ENCODE results near the gene SAMMSON.

SAMMSON gene

GRCh38 chr3:69999140-70000027, at the start of gene SAMMSON:
Gene SAMMSON, plus strand, starts transcription at chr3:69999733.
- TF ChIP-seq CTCF (IDR thresholded peaks at IDR 0.05; ENCODE audit: borderline replicate concordance, insufficient read depth, low read depth, low read length) = no peak
- no peak within 1 kb of the TSS for H3K4me3 ChIP-seq (ENCODE audit: low read depth, low read length)

GRCh38 chr3:69951616-69952015, 47.9 kb upstream of the SAMMSON start:
- TF ChIP-seq CTCF (IDR thresholded peaks at IDR 0.05; ENCODE audit: borderline replicate concordance, insufficient read depth, low read depth, low read length) = no peak
- H3K4me3 ChIP-seq (ENCODE audit: low read depth, low read length) = no peak overlapping the region

- no peak for TF ChIP-seq CTCF (IDR thresholded peaks at IDR 0.05; ENCODE audit: borderline replicate concordance, insufficient read depth, low read depth, low read length)
- no peak overlapping the region for H3K4me3 ChIP-seq (ENCODE audit: low read depth, low read length)
Observed at GRCh38 chr3:69959581-69959980, 40.0 kb upstream of the SAMMSON start.

GRCh38 chr3:69961706-69962439, 37.7 kb upstream of the SAMMSON start:
- no peak for TF ChIP-seq CTCF (IDR thresholded peaks at IDR 0.05; ENCODE audit: borderline replicate concordance, insufficient read depth, low read depth, low read length)
- H3K4me3 ChIP-seq (ENCODE audit: low read depth, low read length) = no peak overlapping the region

GRCh38 chr3:69963643-69964042, 35.9 kb upstream of the SAMMSON start:
- no peak for TF ChIP-seq CTCF (IDR thresholded peaks at IDR 0.05; ENCODE audit: borderline replicate concordance, insufficient read depth, low read depth, low read length)
- H3K4me3 ChIP-seq (ENCODE audit: low read depth, low read length) = no peak overlapping the region

GRCh38 chr3:69967156-69967555, 32.4 kb upstream of the SAMMSON start:
- no peak overlapping the region for H3K4me3 ChIP-seq (ENCODE audit: low read depth, low read length)
- TF ChIP-seq CTCF (IDR thresholded peaks at IDR 0.05; ENCODE audit: borderline replicate concordance, insufficient read depth, low read depth, low read length) = no peak

Data from GM12875 (cell line).